Activated CD4-positive, alpha-beta T cell treated with anti-CD3 and anti-CD28 coated beads for 36 hours (primary cell): Measurements from ENCODE around the gene UTP18. TPM values are rescaled to one million over a fixed set of nuclear protein-coding genes. Genes with fewer than 3 reads are reported as not detected.
"Not testable (repeated sequence)": the region's sequence is repeated elsewhere in the genome, so short reads cannot be mapped to it uniquely, and the experiment has no call there.

Experiments used
- ATAC-seq: fragments of 200-7000 bp; cut with Tn5 transposase; one replicate; pipeline ENCODE4 v1.10.0; 2021; ENCODE audit warnings: mild to moderate bottlenecking, moderate library complexity
- CTCF ChIA-PET: fragments of 350-600 bp; sonication (Branson Sonifier 250); formaldehyde crosslinking; loops from one replicate; lab custom pipeline; 2021; ENCODE audit warnings: antibody characterized with exemption; lab: Charles Lee
- POLR2A ChIA-PET: fragments of 350-600 bp; sonication (Branson Sonifier 250); formaldehyde crosslinking; loops from one replicate; lab custom pipeline; 2021; ENCODE audit warnings: antibody characterized with exemption, inconsistent platforms; lab: Charles Lee
- DNase-seq: peaks from one replicate; pipeline ENCODE4 v3.0.0-alpha.2; 2020
- H3K27ac Mint-ChIP-seq: one replicate; pipeline ENCODE4 v1.8.0; 2021; ENCODE audit warnings: mixed read lengths
- H3K27me3 Mint-ChIP-seq: one replicate; pipeline ENCODE4 v1.8.0; 2021; ENCODE audit warnings: mixed read lengths
- H3K36me3 Mint-ChIP-seq: one replicate; pipeline ENCODE4 v1.8.0; 2021; ENCODE audit warnings: low read depth, mixed read lengths
- H3K4me1 Mint-ChIP-seq: one replicate; pipeline ENCODE4 v1.8.0; 2021; ENCODE audit warnings: mixed read lengths
- H3K4me3 Mint-ChIP-seq: one replicate; pipeline ENCODE4 v1.8.0; 2021; ENCODE audit warnings: mild to moderate bottlenecking, moderate library complexity, mixed read lengths
- H3K9me3 Mint-ChIP-seq: one replicate; pipeline ENCODE4 v1.8.0; 2021; ENCODE audit warnings: low read depth, mixed read lengths
- intact Hi-C, 2 experiments: fragments of 100-400 bp; cut with DNase I in 1 of 2; cut with micrococcal nuclease in 1 of 2; formaldehyde crosslinking; loops; one replicate each; pipeline versions ENCODE4 v1.14.2 to v1.15.1; 2022 to 2024; cut with DNase I, micrococcal nuclease
- total RNA-seq, 2 experiments: library from RNA; stranded (reverse); gene quantifications; one replicate each; pipeline ENCODE4 v1.2.3, GENCODE V29; 2021

UTP18 gene
- total RNA-seq, 2 experiments from 2014 or later, result 49.3 to 74.0 TPM

DNA sequence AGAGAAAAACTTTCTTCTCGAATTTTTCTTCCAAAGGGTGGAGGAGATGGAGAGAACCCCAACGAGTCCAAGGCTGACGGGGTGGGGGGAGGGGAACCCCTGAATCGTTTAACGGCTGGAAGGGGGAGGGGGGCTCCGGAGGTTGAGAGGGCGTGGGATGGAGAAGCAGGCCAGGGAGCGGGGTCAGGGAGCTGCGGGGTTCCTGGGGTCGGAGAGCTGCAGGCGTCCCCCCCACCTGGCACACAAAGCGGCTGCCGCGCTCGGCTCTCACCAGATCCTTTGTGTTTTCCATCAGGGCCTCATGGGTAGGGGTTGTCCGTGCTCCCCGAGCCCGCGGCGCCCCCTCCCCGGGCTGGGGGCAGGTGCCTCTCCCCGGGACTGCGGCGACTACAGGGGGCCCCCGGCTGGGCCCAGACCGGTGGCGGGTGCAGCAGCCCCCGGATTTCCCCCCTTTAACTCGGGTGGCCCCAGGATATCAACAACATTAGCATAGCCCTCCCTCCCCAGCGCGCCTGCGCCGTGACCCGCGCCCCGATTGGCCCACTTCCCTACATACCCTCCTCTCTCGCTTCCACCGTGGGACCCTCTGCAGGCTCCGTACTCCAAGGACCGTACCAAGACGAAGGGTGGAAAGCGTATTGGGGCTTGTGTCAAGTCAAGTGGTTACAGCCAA, 646 bp upstream of the UTP18 start, which contains the start of gene MBTD1:
MBTD1 (minus strand) TSS at position 486 of the 673 bp plus-strand sequence. CDS start 34,888 bp downstream, outside the sequence.
- intact Hi-C loops, result loop anchor here (1.0 to 5.0 kb wide), 7 partner anchors 93 to 887 kb away; partner anchors contain the start of genes NME1 (in 2 of the 2), NME2 (in 2 of the 2), ANKRD40 (in 1 of the 2) and EME1 (in 1 of the 2)
- POLR2A ChIA-PET, result no interaction called here
- no peaks in the 10 kb centered on the region for H3K27me3 Mint-ChIP-seq
- peaks cover 64% of the 10 kb centered on the region for H3K4me1 Mint-ChIP-seq
- peak; percentile 92 for ATAC-seq
- H3K4me3 Mint-ChIP-seq, result peak within 1 kb of the TSS; percentile 84
- DNase-seq, result peak; percentile 97
- CTCF ChIA-PET, result interaction anchor here (0.6 kb wide), 1 partner anchor 1869 kb away, joined by 3 read pairs; no protein-coding TSS in a partner anchor
- peaks cover 47% of the 10 kb centered on the region for H3K36me3 Mint-ChIP-seq
- H3K9me3 Mint-ChIP-seq, result no peaks in the 10 kb centered on the region
- H3K27ac Mint-ChIP-seq, result peak within 1 kb of the TSS; percentile 97

DNA sequence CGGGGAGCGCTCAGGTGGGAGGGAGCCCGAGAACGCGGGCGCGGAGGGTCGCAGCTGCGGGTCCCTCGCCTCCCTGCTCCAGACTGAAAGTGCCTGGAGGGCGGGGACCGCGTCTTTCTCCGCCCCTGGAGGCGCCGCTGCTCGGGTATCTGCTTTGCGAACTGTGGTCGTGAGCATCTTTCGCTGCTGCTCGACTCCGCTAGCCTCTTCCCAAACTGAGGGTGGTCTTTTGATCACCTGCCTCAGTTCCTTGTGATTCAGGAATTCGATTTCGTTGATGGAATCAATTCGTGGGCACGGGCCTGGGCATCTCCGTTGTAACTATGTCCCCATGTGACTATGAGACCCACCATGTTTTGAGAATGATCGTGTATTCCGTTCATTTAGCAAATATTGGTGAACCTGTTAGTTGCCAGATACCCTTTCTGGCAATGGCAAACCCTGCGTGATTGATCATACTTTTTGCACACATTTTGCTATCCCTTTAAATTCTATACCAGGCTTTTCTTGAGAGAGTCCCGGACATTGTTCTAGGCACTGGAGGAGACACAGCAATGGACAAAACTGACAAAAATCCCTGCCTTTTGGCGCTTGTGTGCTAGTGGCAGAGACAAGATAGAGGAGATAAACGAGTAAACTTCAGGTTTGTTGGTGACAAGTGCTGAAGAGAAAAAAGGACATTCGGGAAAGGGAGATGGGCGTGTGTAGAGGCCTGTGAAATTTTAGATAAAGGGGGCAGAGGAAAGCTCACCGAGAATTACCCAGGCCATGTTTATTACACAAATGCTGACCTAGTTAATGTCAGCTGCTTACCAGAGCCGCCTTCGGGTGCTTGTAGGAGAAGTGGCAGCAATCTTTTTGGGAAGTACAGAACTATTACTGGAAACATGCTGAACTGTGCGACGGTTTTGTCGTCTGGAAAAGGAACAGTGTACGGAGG, 948 bp downstream of the UTP18 start:
- no peaks in the 10 kb centered on the region for H3K9me3 Mint-ChIP-seq
- ATAC-seq (no peak), DNase-seq (no peak)
- ChIA-PET POLR2A (interaction anchor here (0.6 kb wide), 1 partner anchor 114 kb away, joined by 11 read pairs; no protein-coding TSS in a partner anchor), CTCF (interaction anchor here (0.6 to 1.7 kb wide), 4 partner anchors 8 to 851 kb away, joined by 3 to 4 read pairs (median 4); no protein-coding TSS in a partner anchor)
- peaks cover 62% of the 10 kb centered on the region for H3K4me1 Mint-ChIP-seq
- intact Hi-C loops, result loop anchor here in 1 of 2 experiments (2.0 to 5.0 kb wide), 3 partner anchors 539 to 888 kb away; partner anchors contain the start of genes ANKRD40, EME1 and MRPL27
- peak overlapping the region; percentile 84 for H3K4me3 Mint-ChIP-seq
- H3K27me3 Mint-ChIP-seq, result no peaks in the 10 kb centered on the region
- H3K36me3 Mint-ChIP-seq, result peaks cover 50% of the 10 kb centered on the region
- H3K27ac Mint-ChIP-seq, result peak overlapping the region; percentile 68

GRCh38 chr17:51263006-51263405, 2.7 kb downstream of the UTP18 start:
- intact Hi-C loops, result loop anchor here in 1 of 2 experiments (2.0 to 5.0 kb wide), 3 partner anchors 172 to 556 kb away; partner anchors contain the start of gene ANKRD40
- ChIA-PET POLR2A (no interaction called here), CTCF (no interaction called here)
- Mint-ChIP-seq H3K4me3 (peak overlapping the region; percentile 84), H3K27ac (peak overlapping the region; percentile 83), H3K9me3 (no peaks in the 10 kb centered on the region), H3K4me1 (peaks cover 51% of the 10 kb centered on the region), H3K27me3 (no peaks in the 10 kb centered on the region), H3K36me3 (peaks cover 52% of the 10 kb centered on the region)
- no peak for ATAC-seq
- no peak for DNase-seq

DNA sequence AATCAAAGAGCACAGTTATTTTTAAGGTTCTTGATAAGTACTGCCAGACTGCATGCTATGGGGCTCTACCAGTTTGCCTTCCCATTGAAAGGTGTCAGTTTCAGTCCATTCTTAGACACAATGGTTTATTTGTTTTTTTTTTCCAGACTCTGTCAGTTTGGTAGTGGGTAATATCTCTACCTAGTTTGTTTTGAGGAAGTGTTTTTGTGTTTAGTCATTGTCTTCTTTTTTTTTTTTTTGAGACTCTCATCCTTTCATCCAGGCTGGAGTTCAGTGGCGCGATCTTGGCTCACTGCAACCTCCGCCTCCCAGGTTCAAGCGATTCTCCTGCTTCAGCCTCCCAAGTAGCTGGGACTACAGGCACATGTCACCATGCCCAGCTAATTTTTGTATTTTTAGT, 4.1 kb downstream of the UTP18 start:
- peaks cover 43% of the 10 kb centered on the region for H3K4me1 Mint-ChIP-seq
- intact Hi-C loops, result loop anchor here in 1 of 2 experiments (5.0 kb wide), 2 partner anchors 542 to 557 kb away; partner anchors contain the start of gene ANKRD40
- POLR2A ChIA-PET, ATAC-seq, H3K27me3 Mint-ChIP-seq, H3K9me3 Mint-ChIP-seq, CTCF ChIA-PET, H3K4me3 Mint-ChIP-seq, DNase-seq: not testable (repeated sequence)
- H3K36me3 Mint-ChIP-seq, result peaks cover 56% of the 10 kb centered on the region
- H3K27ac Mint-ChIP-seq, result peak overlapping the region; percentile 37

DNA sequence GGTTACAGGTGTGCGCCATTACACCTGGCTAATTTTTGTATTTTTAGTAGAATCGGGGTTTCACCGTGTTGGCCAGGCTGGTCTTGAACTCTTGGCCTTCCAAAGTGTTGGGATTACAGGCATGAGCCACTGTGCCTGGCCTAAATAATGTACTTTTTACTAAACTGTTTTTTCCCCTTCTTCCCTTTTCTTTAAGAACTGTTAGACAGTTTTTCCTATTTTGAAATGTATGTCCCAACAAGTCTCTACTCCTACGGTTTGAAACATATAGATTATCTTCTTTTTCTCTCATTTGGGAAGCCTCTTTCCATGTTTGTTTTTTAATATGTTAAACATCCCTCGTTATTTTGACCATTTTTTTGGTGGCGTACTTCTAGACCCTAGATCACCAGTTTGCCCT, 9.6 kb downstream of the UTP18 start:
- intact Hi-C loops, result no loop called here
- H3K4me1 Mint-ChIP-seq, result peaks cover 33% of the 10 kb centered on the region
- CTCF ChIA-PET, result no interaction called here
- POLR2A ChIA-PET, result no interaction called here
- H3K4me3 Mint-ChIP-seq, result no peak overlapping the region
- no peaks in the 10 kb centered on the region for H3K9me3 Mint-ChIP-seq
- H3K27me3 Mint-ChIP-seq, result no peaks in the 10 kb centered on the region
- no peak for ATAC-seq
- no peak for DNase-seq
- H3K27ac Mint-ChIP-seq, result no peak overlapping the region
- H3K36me3 Mint-ChIP-seq, result peaks cover 59% of the 10 kb centered on the region

DNA sequence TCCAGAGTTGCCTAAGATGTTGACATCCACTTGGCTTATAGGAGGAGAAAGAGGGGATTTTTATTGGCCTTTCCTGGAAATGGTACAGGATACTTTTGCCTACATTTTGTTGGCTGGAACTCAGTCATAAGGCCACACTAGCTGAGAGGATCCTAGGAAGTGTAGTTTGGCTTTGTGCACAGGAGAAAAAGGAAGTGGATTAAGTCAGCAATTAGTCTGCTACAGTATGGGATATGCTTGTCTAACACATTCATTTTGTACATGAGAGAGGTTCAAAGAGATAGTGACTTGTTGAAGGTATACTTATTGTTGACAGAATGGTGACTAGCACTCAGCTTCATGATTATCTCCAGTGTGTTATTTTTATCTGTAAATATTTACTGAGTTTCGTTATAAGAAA, 10.3 kb downstream of the UTP18 start:
- Mint-ChIP-seq H3K9me3 (no peaks in the 10 kb centered on the region), H3K27me3 (no peaks in the 10 kb centered on the region), H3K36me3 (peaks cover 61% of the 10 kb centered on the region), H3K27ac (peak overlapping the region; percentile 2), H3K4me1 (peaks cover 37% of the 10 kb centered on the region), H3K4me3 (no peak overlapping the region)
- CTCF ChIA-PET, result interaction anchor here (0.6 to 1.5 kb wide), 2 partner anchors 9 to 11 kb away, joined by 3 read pairs; no protein-coding TSS in a partner anchor
- DNase-seq, result no peak
- intact Hi-C loops, result no loop called here
- POLR2A ChIA-PET, result no interaction called here
- ATAC-seq, result no peak

GRCh38 chr17:51272812-51273211, 12.5 kb downstream of the UTP18 start:
- ChIA-PET POLR2A (no interaction called here), CTCF (interaction anchor here (1.1 to 1.2 kb wide), 3 partner anchors 19 to 274 kb away, joined by 3 read pairs; no protein-coding TSS in a partner anchor)
- no peaks in the 10 kb centered on the region for H3K27me3 Mint-ChIP-seq
- no peaks in the 10 kb centered on the region for H3K9me3 Mint-ChIP-seq
- ATAC-seq (no peak), DNase-seq (no peak)
- peaks cover 62% of the 10 kb centered on the region for H3K36me3 Mint-ChIP-seq
- H3K27ac Mint-ChIP-seq, result no peak overlapping the region
- peaks cover 28% of the 10 kb centered on the region for H3K4me1 Mint-ChIP-seq
- intact Hi-C loops, result no loop called here
- H3K4me3 Mint-ChIP-seq, result no peak overlapping the region

- ATAC-seq, result peak; percentile 45
- H3K36me3 Mint-ChIP-seq, result peaks cover 64% of the 10 kb centered on the region
- no peak for DNase-seq
- CTCF ChIA-PET, result no interaction called here
- no peaks in the 10 kb centered on the region for H3K9me3 Mint-ChIP-seq
- no peak overlapping the region for H3K4me3 Mint-ChIP-seq
- intact Hi-C loops, result no loop called here
- H3K4me1 Mint-ChIP-seq, result peaks cover 22% of the 10 kb centered on the region
- H3K27me3 Mint-ChIP-seq, result no peaks in the 10 kb centered on the region
- POLR2A ChIA-PET, result interaction anchor here (0.7 kb wide), 1 partner anchor 155 kb away, joined by 4 read pairs; no protein-coding TSS in a partner anchor
- H3K27ac Mint-ChIP-seq, result peak overlapping the region; percentile 42
Measured at GRCh38 chr17:51275381-51275780, 15.0 kb downstream of the UTP18 start.

- H3K36me3 Mint-ChIP-seq, result peaks cover 57% of the 10 kb centered on the region
Measured at GRCh38 chr17:51279183-51279582, 18.8 kb downstream of the UTP18 start.

DNA sequence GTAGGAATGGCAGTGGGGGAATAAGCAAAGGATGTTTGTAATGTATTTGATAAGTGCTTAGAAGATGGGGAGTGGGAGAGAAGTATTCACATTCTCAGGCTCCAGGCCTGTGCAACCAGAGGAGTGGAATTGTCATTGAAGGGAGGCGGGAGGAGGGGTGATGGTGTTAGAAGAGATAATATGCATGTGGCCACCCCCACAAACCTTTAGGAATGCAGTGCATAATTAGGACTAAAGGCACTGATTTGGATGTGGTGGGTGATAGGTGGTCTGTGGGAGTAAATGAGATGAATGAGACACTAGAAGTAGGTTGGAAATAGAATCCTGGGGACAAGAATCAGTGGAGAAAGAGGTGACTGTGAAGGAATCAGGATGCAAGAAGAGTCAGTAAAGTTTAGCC, 27.1 kb downstream of the UTP18 start:
- Mint-ChIP-seq H3K36me3 (peaks cover 46% of the 10 kb centered on the region), H3K27me3 (no peaks in the 10 kb centered on the region), H3K4me1 (peaks cover 8% of the 10 kb centered on the region), H3K27ac (peak overlapping the region; percentile 17), H3K4me3 (no peak overlapping the region), H3K9me3 (no peaks in the 10 kb centered on the region)
- ChIA-PET CTCF (interaction anchor here (0.6 kb wide), 1 partner anchor 188 kb away, joined by 3 read pairs; no protein-coding TSS in a partner anchor), POLR2A (no interaction called here)
- DNase-seq (no peak), ATAC-seq (no peak)
- intact Hi-C loops, result no loop called here

More at GRCh38 chr17:51279183-51279582, 18.8 kb downstream of the UTP18 start:
- no peaks in the 10 kb centered on the region for H3K27me3 Mint-ChIP-seq
- ChIA-PET POLR2A (interaction anchor here (0.5 to 0.7 kb wide), 2 partner anchors 122 to 226 kb away, joined by 3 read pairs; no protein-coding TSS in a partner anchor), CTCF (interaction anchor here (0.7 to 1.0 kb wide), 4 partner anchors 9 to 24 kb away, joined by 3 to 5 read pairs (median 4); no protein-coding TSS in a partner anchor)
- H3K9me3 Mint-ChIP-seq, result no peaks in the 10 kb centered on the region
- H3K4me1 Mint-ChIP-seq, result peaks cover 12% of the 10 kb centered on the region
- DNase-seq, result no peak
- intact Hi-C loops, result no loop called here
- peak overlapping the region; percentile 29 for H3K27ac Mint-ChIP-seq
- H3K4me3 Mint-ChIP-seq, result no peak overlapping the region
- ATAC-seq, result peak; percentile 94
